ES-I3 (cell line): ENCODE data around the gene PLA2G2F.
"Not testable (repeated sequence)": the region's sequence is repeated elsewhere in the genome, so short reads cannot be mapped to it uniquely, and the experiment has no call there.

ENCODE experiments used
- H3K36me3 ChIP-seq: 2 replicates; pipeline ENCODE4 v1.6.1; 2013; ENCODE audit warnings: mild to moderate bottlenecking, low read length, control low read depth, moderate library complexity; ENCODE audit not compliant: insufficient read depth
- H3K4me1 ChIP-seq: 2 replicates; pipeline ENCODE4 v1.6.1; 2013; ENCODE audit warnings: mild to moderate bottlenecking, control low read depth, low read length; ENCODE audit not compliant: insufficient read depth
- H3K9ac ChIP-seq: 2 replicates; pipeline ENCODE4 v1.6.1; 2013; ENCODE audit warnings: low read depth, mild to moderate bottlenecking, low read length, moderate library complexity
- H3K9me3 ChIP-seq: 2 replicates; pipeline ENCODE4 v1.6.1; 2013; ENCODE audit warnings: mild to moderate bottlenecking, low read length, moderate library complexity; ENCODE audit not compliant: control insufficient read depth, insufficient read depth

The PLA2G2F gene

GRCh38 chr1:20124456-20125057 lies 14.6 kb upstream of the PLA2G2F start:
- no peaks in the 10 kb centered on the region for H3K4me1 ChIP-seq
- no peaks in the 10 kb centered on the region for H3K9me3 ChIP-seq
- H3K9ac ChIP-seq: no peak overlapping the region
- H3K36me3 ChIP-seq: no peaks in the 10 kb centered on the region

- H3K9ac ChIP-seq: no peak overlapping the region
- no peaks in the 10 kb centered on the region for H3K36me3 ChIP-seq
- peaks cover 2% of the 10 kb centered on the region; the same call in 1 of the 2 replicates for H3K9me3 ChIP-seq
- H3K4me1 ChIP-seq: no peaks in the 10 kb centered on the region
These were observed 14.0 kb upstream of the PLA2G2F start for GRCh38 chr1:20125100-20125499.

- H3K4me1 ChIP-seq: no peaks in the 10 kb centered on the region
- H3K9ac ChIP-seq: no peak overlapping the region
- H3K36me3 ChIP-seq: no peaks in the 10 kb centered on the region
- peaks cover 3% of the 10 kb centered on the region; the same call in 1 of the 2 replicates for H3K9me3 ChIP-seq
These were observed 12.9 kb upstream of the PLA2G2F start for GRCh38 chr1:20126041-20126805.

- H3K9me3 ChIP-seq: peaks cover 3% of the 10 kb centered on the region; the same call in 1 of the 2 replicates
- H3K36me3 ChIP-seq: no peaks in the 10 kb centered on the region
- no peaks in the 10 kb centered on the region for H3K4me1 ChIP-seq
- no peak overlapping the region for H3K9ac ChIP-seq
These were observed 12.2 kb upstream of the PLA2G2F start for GRCh38 chr1:20126806-20127440.

GRCh38 chr1:20130518-20130917 lies 8.6 kb upstream of the PLA2G2F start:
- not testable (repeated sequence) for H3K36me3 ChIP-seq, H3K9ac ChIP-seq, H3K9me3 ChIP-seq, H3K4me1 ChIP-seq

- Histone ChIP-seq H3K9me3 (peaks cover 2% of the 10 kb centered on the region; the same call in 1 of the 2 replicates), H3K9ac (no peak overlapping the region), H3K36me3 (no peaks in the 10 kb centered on the region), H3K4me1 (no peaks in the 10 kb centered on the region)
These were observed 4.1 kb upstream of the PLA2G2F start for GRCh38 chr1:20134995-20135394.

GRCh38 chr1:20136249-20136648 lies 2.9 kb upstream of the PLA2G2F start:
- Histone ChIP-seq H3K4me1 (no peaks in the 10 kb centered on the region), H3K9ac (no peak overlapping the region)

GRCh38 chr1:20137055-20137454 lies 2.1 kb upstream of the PLA2G2F start:
- no peaks in the 10 kb centered on the region; the same call in 1 of the 2 replicates for H3K9me3 ChIP-seq
- no peaks in the 10 kb centered on the region for H3K4me1 ChIP-seq
- H3K36me3 ChIP-seq: no peaks in the 10 kb centered on the region
- no peak overlapping the region for H3K9ac ChIP-seq

More at GRCh38 chr1:20136249-20136648, 2.9 kb upstream of the PLA2G2F start:
- no peaks in the 10 kb centered on the region; the same call in 1 of the 2 replicates for H3K9me3 ChIP-seq
- H3K36me3 ChIP-seq: no peaks in the 10 kb centered on the region

GRCh38 chr1:20137604-20138003 lies 1.5 kb upstream of the PLA2G2F start:
- H3K4me1 ChIP-seq: no peaks in the 10 kb centered on the region
- H3K9ac ChIP-seq: no peak overlapping the region
- H3K36me3 ChIP-seq: no peaks in the 10 kb centered on the region
- H3K9me3 ChIP-seq: no peaks in the 10 kb centered on the region

GRCh38 chr1:20138346-20138745 lies 777 bp upstream of the PLA2G2F start:
- Histone ChIP-seq H3K9me3 (no peaks in the 10 kb centered on the region), H3K36me3 (no peaks in the 10 kb centered on the region), H3K4me1 (no peaks in the 10 kb centered on the region)

GRCh38 chr1:20139776-20140612 lies 871 bp downstream of the PLA2G2F start:
- no peak overlapping the region for H3K9ac ChIP-seq
- H3K4me1 ChIP-seq: no peaks in the 10 kb centered on the region
- H3K9me3 ChIP-seq: no peaks in the 10 kb centered on the region
- H3K36me3 ChIP-seq: no peaks in the 10 kb centered on the region

More at GRCh38 chr1:20138346-20138745, 777 bp upstream of the PLA2G2F start:
- no peak overlapping the region for H3K9ac ChIP-seq

GRCh38 chr1:20141001-20141400 lies 1.9 kb downstream of the PLA2G2F start:
- no peaks in the 10 kb centered on the region for H3K36me3 ChIP-seq

GRCh38 chr1:20141466-20141865 lies 2.3 kb downstream of the PLA2G2F start:
- Histone ChIP-seq H3K4me1 (no peaks in the 10 kb centered on the region), H3K9me3 (no peaks in the 10 kb centered on the region), H3K36me3 (no peaks in the 10 kb centered on the region), H3K9ac (no peak overlapping the region)

More at GRCh38 chr1:20141001-20141400, 1.9 kb downstream of the PLA2G2F start:
- Histone ChIP-seq H3K4me1 (no peaks in the 10 kb centered on the region), H3K9me3 (no peaks in the 10 kb centered on the region), H3K9ac (no peak overlapping the region)
